MCF 10A (cell line): ENCODE measurements around the gene OR10A4. TPM values are rescaled to one million over a fixed set of nuclear protein-coding genes. Genes with fewer than 3 reads are reported as not detected.
"Not testable (repeated sequence)": the region's sequence is repeated elsewhere in the genome, so short reads cannot be mapped to it uniquely, and the experiment has no call there.

Source experiments
- BruUV-seq: library from RNA; stranded (reverse); fragments of 400-500 nt; replicated peaks from 2 replicates; lab custom pipeline; 2021; lab: Mats Ljungman, UMichigan
- CTCF ChIA-PET: fragments of 300-600 bp; sonication (Branson Sonifier 250); formaldehyde crosslinking; extraction: SDS; loops from one replicate; lab custom pipeline; 2021; ENCODE audit warnings: antibody characterized with exemption, inconsistent platforms; lab: Yijun Ruan, JAX
- POLR2A ChIA-PET: fragments of 300-600, 350-650 bp; sonication (Branson Sonifier 250); formaldehyde crosslinking; extraction: SDS; loops from one replicate; lab custom pipeline; 2020; ENCODE audit warnings: antibody characterized with exemption, inconsistent platforms; lab: Yijun Ruan, JAX
- DNase-seq: peaks from one replicate; pipeline ENCODE4 v3.0.0-alpha.2; 2018; ENCODE audit not compliant: unreplicated experiment
- H3K27ac Mint-ChIP-seq: one replicate; pipeline ENCODE4 v1.8.0; 2022; ENCODE audit warnings: mild to moderate bottlenecking, low read depth, mixed read lengths; ENCODE audit not compliant: unreplicated experiment
- H3K27me3 Mint-ChIP-seq: one replicate; pipeline ENCODE4 v1.8.0; 2022; ENCODE audit warnings: mixed read lengths; ENCODE audit not compliant: insufficient read depth, unreplicated experiment
- H3K36me3 Mint-ChIP-seq: one replicate; pipeline ENCODE4 v1.8.0; 2022; ENCODE audit warnings: mild to moderate bottlenecking, moderate library complexity, mixed read lengths; ENCODE audit not compliant: insufficient read depth, unreplicated experiment
- H3K4me1 Mint-ChIP-seq: one replicate; pipeline ENCODE4 v1.8.0; 2022; ENCODE audit warnings: mixed read lengths; ENCODE audit not compliant: insufficient read depth, unreplicated experiment
- H3K4me3 Mint-ChIP-seq: one replicate; pipeline ENCODE4 v1.8.0; 2022; ENCODE audit warnings: mild to moderate bottlenecking, moderate library complexity, mixed read lengths; ENCODE audit not compliant: unreplicated experiment
- H3K9me3 Mint-ChIP-seq: one replicate; pipeline ENCODE4 v1.8.0; 2022; ENCODE audit warnings: mixed read lengths; ENCODE audit not compliant: unreplicated experiment
- CTCF ChIP-seq: fragments of 200-600 bp; IDR thresholded peaks from one replicate; pipeline ENCODE4 v1.8.0; 2022; ENCODE audit warnings: antibody characterized with exemption, mild to moderate bottlenecking; ENCODE audit not compliant: unreplicated experiment
- intact Hi-C: fragments of 100-400 bp; cut with micrococcal nuclease; formaldehyde crosslinking; loops from 2 replicates; pipeline ENCODE4 v1.14.1; 2022
- total RNA-seq: library from RNA; stranded (reverse); gene quantifications from 2 replicates; pipeline ENCODE4 v1.2.3, GENCODE V29; 2022

OR10A4 gene
- total RNA-seq, 1 experiment from 2014 or later: not detected

- DNase-seq: no peak
- no peak overlapping the region for H3K4me3 Mint-ChIP-seq
- no TSS peak for BruUV-seq
- H3K27ac Mint-ChIP-seq: no peak overlapping the region
- CTCF ChIA-PET: no interaction called here
- no peaks in the 10 kb centered on the region for H3K4me1 Mint-ChIP-seq
- peaks cover 8% of the 10 kb centered on the region for H3K9me3 Mint-ChIP-seq
- H3K27me3 Mint-ChIP-seq: no peaks in the 10 kb centered on the region
- no peak for TF ChIP-seq CTCF
- no peaks in the 10 kb centered on the region for H3K36me3 Mint-ChIP-seq
- POLR2A ChIA-PET: no interaction called here
- intact Hi-C loops: no loop called here
Measured at GRCh38 chr11:6875761-6876160, 664 bp upstream of the OR10A4 start.

GRCh38 chr11:6876914-6877313 is 489 bp downstream of the OR10A4 start:
- no peak for TF ChIP-seq CTCF
- POLR2A ChIA-PET: no interaction called here
- no TSS peak for BruUV-seq
- Mint-ChIP-seq H3K36me3 (no peaks in the 10 kb centered on the region), H3K9me3 (peaks cover 8% of the 10 kb centered on the region), H3K27me3 (no peaks in the 10 kb centered on the region), H3K27ac (no peak overlapping the region), H3K4me1 (no peaks in the 10 kb centered on the region), H3K4me3 (no peak overlapping the region)
- DNase-seq: no peak
- CTCF ChIA-PET: interaction anchor here (0.7 to 0.9 kb wide), 2 partner anchors 120 to 584 kb away, joined by 3 to 5 read pairs; no protein-coding TSS in a partner anchor
- intact Hi-C loops: no loop called here

GRCh38 chr11:6882751-6883150 is 6.3 kb downstream of the OR10A4 start:
- no peak overlapping the region for H3K4me3 Mint-ChIP-seq
- intact Hi-C loops: no loop called here
- H3K36me3 Mint-ChIP-seq: peaks cover 7% of the 10 kb centered on the region
- BruUV-seq: no TSS peak
- no peak for TF ChIP-seq CTCF
- H3K4me1 Mint-ChIP-seq: no peaks in the 10 kb centered on the region
- H3K27me3 Mint-ChIP-seq: peaks cover 38% of the 10 kb centered on the region
- ChIA-PET CTCF (no interaction called here), POLR2A (no interaction called here)
- no peaks in the 10 kb centered on the region for H3K9me3 Mint-ChIP-seq
- DNase-seq: no peak
- H3K27ac Mint-ChIP-seq: no peak overlapping the region

GRCh38 chr11:6887711-6888110 is 11.3 kb downstream of the OR10A4 start:
- H3K4me1 Mint-ChIP-seq, H3K9me3 Mint-ChIP-seq, intact Hi-C loops, POLR2A ChIA-PET, H3K36me3 Mint-ChIP-seq, BruUV-seq, H3K27ac Mint-ChIP-seq, H3K4me3 Mint-ChIP-seq, DNase-seq: not testable (repeated sequence)
- H3K27me3 Mint-ChIP-seq: peaks cover 36% of the 10 kb centered on the region
- CTCF ChIA-PET: interaction anchor here (0.7 kb wide), 1 partner anchor 129 kb away, joined by 5 read pairs; no protein-coding TSS in a partner anchor

- Mint-ChIP-seq H3K4me3 (no peak overlapping the region), H3K9me3 (no peaks in the 10 kb centered on the region)
- CTCF ChIA-PET: interaction anchor here (0.7 to 1.5 kb wide), 4 partner anchors 10 to 511 kb away, joined by 3 to 4 read pairs (median 4); partner anchors contain the start of gene OR10A2
Measured at GRCh38 chr11:6888830-6889229, 12.4 kb downstream of the OR10A4 start.

More at GRCh38 chr11:6888830-6889229, 12.4 kb downstream of the OR10A4 start:
- Mint-ChIP-seq H3K27me3 (peaks cover 24% of the 10 kb centered on the region), H3K27ac (no peak overlapping the region), H3K4me1 (no peaks in the 10 kb centered on the region), H3K36me3 (peaks cover 7% of the 10 kb centered on the region)
- POLR2A ChIA-PET: interaction anchor here (0.6 kb wide), 1 partner anchor 31 kb away, joined by 3 read pairs; no protein-coding TSS in a partner anchor
- no peak for DNase-seq
- BruUV-seq: no TSS peak
- intact Hi-C loops: no loop called here
- no peak for TF ChIP-seq CTCF
